Heart left ventricle (tissue), 16 donors: ENCODE results near the gene SAMD4B. TPM values are rescaled to one million over a fixed set of nuclear protein-coding genes. Genes with fewer than 3 reads are reported as not detected.

Experiments used
- ATAC-seq, 4 donors: fragments of 200-7000 bp; cut with Tn5 transposase; one replicate each; pipeline ENCODE4 v1.9.1; 2020 to 2022; ENCODE audit warnings: moderate library complexity in 4 of 4, mild to moderate bottlenecking in 3 of 4, moderate number of reproducible peaks in 1 of 4
- DNase-seq, 5 donors: peaks; one replicate each; pipeline ENCODE4 v3.0.0-alpha.2; 2020
- H3K27ac ChIP-seq, 12 donors: fragments of 200-600 bp; sonication (generic) in 4 of 12; one replicate each; pipeline versions ENCODE4 v1.5.0 to v1.8.0; 2016 to 2022; ENCODE audit warnings: mild to moderate bottlenecking in 2 of 12
- H3K27me3 ChIP-seq, 9 donors: fragments of 200-600 bp; sonication (generic) in 2 of 9; one replicate each; pipeline versions ENCODE4 v1.5.1 to v1.8.0; 2016 to 2022; ENCODE audit warnings: mild to moderate bottlenecking in 3 of 9
- H3K36me3 ChIP-seq, 9 donors: fragments of 200-600 bp; sonication (generic) in 2 of 9; one replicate each; pipeline versions ENCODE4 v1.5.0 to v1.8.0; 2018 to 2022; ENCODE audit warnings: mild to moderate bottlenecking in 2 of 9
- H3K4me1 ChIP-seq, 12 donors: fragments of 200-600 bp; sonication (generic) in 4 of 12; one replicate each; pipeline versions ENCODE4 v1.5.0 to v1.8.0; 2016 to 2022; ENCODE audit warnings: mild to moderate bottlenecking in 3 of 12
- H3K4me3 ChIP-seq, 12 donors: fragments of 200-600 bp; sonication (generic) in 4 of 12; one replicate each; pipeline versions ENCODE4 v1.5.0 to v1.8.0; 2017 to 2022; ENCODE audit warnings: mild to moderate bottlenecking in 9 of 12, moderate library complexity in 4 of 12
- H3K9me3 ChIP-seq, 12 donors: fragments of 200-600 bp; sonication (generic) in 4 of 12; one replicate each; pipeline versions ENCODE4 v1.5.0 to v1.8.0; 2016 to 2022; ENCODE audit warnings: mild to moderate bottlenecking in 1 of 12
- POLR2A ChIP-seq, 2 donors: fragments of 450-650 bp; IDR thresholded peaks; one replicate each; pipeline ENCODE4 v1.6.1; 2017; ENCODE audit warnings: antibody characterized with exemption in 2 of 2, mild to moderate bottlenecking in 2 of 2, moderate library complexity in 2 of 2
- WGBS, 4 donors: extraction: QIAGEN DNeasy Blood & Tissue Kit in 2 of 4; methylation state at CpG; one replicate each; pipeline versions ENCODE4 v1.1.5 to v1.1.7; 2013 to 2018; 5-methylcytosine and 5-hydroxymethylcytosine counted together
- intact Hi-C, 10 donors: fragments of 100-400 bp; cut with DNase I; formaldehyde crosslinking; loops; one replicate each; pipeline versions ENCODE4 v1.11.1 to v1.14.2; 2022
- polyA plus RNA-seq, 2 donors: library from polyadenylated mRNA; stranded (reverse); fragments of 200-250 nt; gene quantifications; one replicate each; pipeline ENCODE4 v1.2.3, GENCODE V29; 2013
- total RNA-seq, 9 donors: library from RNA; depleted of rRNA in 2 of 9; stranded (reverse); fragments of >200 nt in 2 of 9; fragmentation: NEBNext Ultra II Directional in 3 of 9; extraction: Animal tissue kit (Norgen Biotek cat#: 25700) in 3 of 9; gene quantifications; one replicate each; pipeline versions ENCODE4 v1.1.0 to v1.2.4, GENCODE V29; 2016 to 2023
- TF ChIP-seq, protein P1 (sequence below), 12 donors: fragments of 200-600 bp; sonication (generic) in 4 of 12; IDR thresholded peaks; one replicate each; pipeline versions ENCODE4 v1.5.0 to v1.8.0; 2018 to 2022; ENCODE audit warnings: antibody characterized with exemption in 12 of 12, mild to moderate bottlenecking in 5 of 12
- donor health status: ischemic (EF 13 %, LVEDD 7.1; RV severe dilation, severe dysfunction).
- donor health status: healthy with polysubstance abuse.
- donor health status: DM: no; HTN: yes; CAD: no.
- donor health status: DM: no; HTN: no; CAD: no.
- donor health status: ischemic (EF 25% LVEDD 6.9; RV normal size, moderate dysfunction).
- donor health status: ischemic (EF 25% LVEDD 5.7; RV mildly dilated, moderate dysfunction).
- donor health status: healthy.
- donor health status: DM: yes; HTN: yes; CAD: no.
- donor health status: ischemic (EF 35%, LVEDD 5.7; RV mildly dilated, moderate dysfunction).
- donor health status: nonischemic (EF 11% LVEDD 7.7; RV severe dilation, severe dysfunction).
- donor health status: DM: yes; HTN: yes; CAD: no.
- donor health status: PGD.
- donor health status: ischemic (EF 29% LVEDD 5.4; RV normal size, mild dysfunction).
- donor health status: nonischemic (EF 23%, LVEDD 6.1; RV moderate dilation, normal function).

Gene SAMD4B
- total and polyA plus RNA-seq, 11 donors: 34.9 to 101 (median 54.4) TPM

DNA sequence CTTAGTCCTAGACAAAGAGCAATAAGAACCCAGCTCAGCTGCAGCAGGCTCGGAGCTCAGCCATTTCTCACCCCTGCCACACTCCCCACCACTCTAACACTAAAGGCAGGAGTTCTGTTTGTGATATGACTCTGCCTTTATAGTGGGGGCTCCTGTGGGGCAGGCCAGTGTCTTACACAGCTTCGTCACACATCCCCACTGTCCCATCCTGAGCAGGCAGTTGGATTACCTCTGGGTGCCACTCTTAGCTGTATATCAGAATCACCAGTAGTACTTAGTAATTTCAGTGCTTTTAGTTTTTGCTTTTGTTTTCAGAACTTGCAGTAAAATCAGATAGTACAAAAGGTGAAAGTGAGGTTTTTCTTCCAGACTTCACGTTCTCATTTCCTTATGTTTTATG lies 16.8 kb downstream of the SAMD4B start:
- Histone ChIP-seq H3K27me3 (no peaks in the 10 kb centered on the region), H3K27ac (no peak overlapping the region), H3K9me3 (no peaks in the 10 kb centered on the region), H3K4me1 (peaks cover 0 to 19% (median 9%) of the 10 kb centered on the region in 12 donors), H3K36me3 (peaks cover 3 to 99% (median 92%) of the 10 kb centered on the region in 9 donors), H3K4me3 (no peak overlapping the region)
- intact Hi-C loops: no loop called here
- no peak for ATAC-seq
- no peak for DNase-seq
- no peak for TF ChIP-seq POLR2A (IDR thresholded peaks at IDR 0.05)
- TF ChIP-seq, protein P1, sequence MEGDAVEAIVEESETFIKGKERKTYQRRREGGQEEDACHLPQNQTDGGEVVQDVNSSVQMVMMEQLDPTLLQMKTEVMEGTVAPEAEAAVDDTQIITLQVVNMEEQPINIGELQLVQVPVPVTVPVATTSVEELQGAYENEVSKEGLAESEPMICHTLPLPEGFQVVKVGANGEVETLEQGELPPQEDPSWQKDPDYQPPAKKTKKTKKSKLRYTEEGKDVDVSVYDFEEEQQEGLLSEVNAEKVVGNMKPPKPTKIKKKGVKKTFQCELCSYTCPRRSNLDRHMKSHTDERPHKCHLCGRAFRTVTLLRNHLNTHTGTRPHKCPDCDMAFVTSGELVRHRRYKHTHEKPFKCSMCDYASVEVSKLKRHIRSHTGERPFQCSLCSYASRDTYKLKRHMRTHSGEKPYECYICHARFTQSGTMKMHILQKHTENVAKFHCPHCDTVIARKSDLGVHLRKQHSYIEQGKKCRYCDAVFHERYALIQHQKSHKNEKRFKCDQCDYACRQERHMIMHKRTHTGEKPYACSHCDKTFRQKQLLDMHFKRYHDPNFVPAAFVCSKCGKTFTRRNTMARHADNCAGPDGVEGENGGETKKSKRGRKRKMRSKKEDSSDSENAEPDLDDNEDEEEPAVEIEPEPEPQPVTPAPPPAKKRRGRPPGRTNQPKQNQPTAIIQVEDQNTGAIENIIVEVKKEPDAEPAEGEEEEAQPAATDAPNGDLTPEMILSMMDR (IDR thresholded peaks at IDR 0.05): no peak
- WGBS, 4 donors: 93 to 98% (median 94%) methylated on average over 3 of the region's 3 CpGs

DNA sequence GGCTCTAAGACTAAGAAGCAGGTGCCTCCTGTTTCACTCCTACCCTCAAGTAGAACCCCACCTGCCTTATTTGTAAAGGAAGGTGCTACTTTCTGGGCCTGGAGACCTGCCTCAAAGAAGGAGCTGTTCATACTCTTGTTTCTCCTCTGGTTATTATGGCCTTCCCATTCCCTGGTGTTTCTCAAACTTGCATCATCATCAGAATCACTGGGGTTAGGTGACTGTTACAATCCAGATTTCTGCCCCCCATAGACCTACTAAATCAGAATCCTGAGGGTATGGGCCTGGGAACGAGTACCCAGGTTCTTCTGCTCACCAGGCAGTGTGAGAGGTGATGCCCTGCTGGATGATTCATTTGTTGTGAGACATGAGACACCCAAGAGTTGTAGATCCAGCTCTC lies 18.4 kb downstream of the SAMD4B start:
- DNase-seq (no peak), ATAC-seq (no peak)
- 79 to 100% (median 97%) methylated on average over 1 of the region's 1 CpG for WGBS, 4 donors
- Histone ChIP-seq H3K4me1 (peaks cover 0 to 25% (median 9%) of the 10 kb centered on the region in 12 donors), H3K4me3 (no peak overlapping the region), H3K36me3 (peaks cover 3 to 96% (median 79%) of the 10 kb centered on the region in 9 donors), H3K27ac (no peak overlapping the region), H3K27me3 (no peaks in the 10 kb centered on the region), H3K9me3 (no peaks in the 10 kb centered on the region)
- intact Hi-C loops: no loop called here
- TF ChIP-seq, protein P1 (IDR thresholded peaks at IDR 0.05): no peak

DNA sequence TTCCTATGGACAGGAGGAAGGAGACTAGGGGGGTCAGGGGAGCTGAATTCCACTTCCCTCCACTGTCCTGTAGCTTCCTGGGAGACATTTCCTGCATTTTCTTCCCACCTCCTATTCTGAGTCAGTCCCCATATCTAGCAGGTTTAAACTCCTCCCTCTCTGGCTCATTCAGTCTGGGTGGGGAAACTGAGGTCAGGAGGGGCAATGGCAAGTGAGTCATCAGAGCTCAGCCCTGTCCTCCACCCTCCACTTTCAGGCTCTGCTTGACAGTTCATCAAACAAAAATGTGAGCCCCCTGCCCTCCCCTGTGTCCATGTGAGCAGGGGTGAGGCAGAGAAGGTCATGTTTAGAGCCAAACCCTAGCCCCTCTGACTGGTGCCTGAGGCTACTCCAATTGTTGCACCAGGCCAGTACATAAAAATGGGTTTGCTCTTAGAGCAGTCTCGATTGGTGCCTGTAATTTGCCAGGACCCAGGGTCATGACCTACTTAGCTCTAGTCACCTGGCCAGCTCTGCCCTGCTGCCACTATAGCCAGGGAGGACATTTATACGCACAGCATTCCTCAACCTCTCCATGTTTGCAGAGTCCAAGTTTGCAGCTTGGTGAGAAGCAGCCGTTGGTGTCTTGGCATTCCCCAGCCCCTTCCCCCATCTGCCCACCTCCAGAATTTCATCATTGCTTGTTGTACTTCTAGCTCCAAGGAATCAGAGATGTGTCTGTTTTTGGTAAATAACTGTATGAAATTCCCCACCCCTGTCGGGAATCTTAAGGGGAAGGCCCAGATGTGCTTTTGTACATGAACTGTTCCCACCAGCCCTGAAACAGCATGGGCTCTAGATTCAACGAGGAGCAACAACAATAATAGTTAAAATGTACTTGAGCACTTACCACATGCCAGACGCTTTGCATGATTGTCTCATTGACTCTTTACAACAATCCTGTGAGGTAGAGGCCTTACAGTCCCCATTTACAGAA lies 20.7 kb downstream of the SAMD4B start:
- Histone ChIP-seq H3K27me3 (no peaks in the 10 kb centered on the region), H3K9me3 (no peaks in the 10 kb centered on the region), H3K27ac (peak overlapping the region in 10 of 12 donors; percentile 17 to 63 (median 32)), H3K4me3 (no peak overlapping the region), H3K36me3 (peaks cover 0 to 91% (median 69%) of the 10 kb centered on the region in 9 donors), H3K4me1 (peaks cover 0 to 25% (median 9%) of the 10 kb centered on the region in 12 donors)
- no peak for DNase-seq
- TF ChIP-seq, protein P1 (IDR thresholded peaks at IDR 0.05): no peak
- TF ChIP-seq POLR2A (IDR thresholded peaks at IDR 0.05): no peak
- WGBS, 4 donors: 57 to 68% (median 61%) methylated on average over 6 of the region's 6 CpGs
- intact Hi-C loops: no loop called here
- peak in 3 of 4 donors; percentile 30 to 61 (median 59) for ATAC-seq

DNA sequence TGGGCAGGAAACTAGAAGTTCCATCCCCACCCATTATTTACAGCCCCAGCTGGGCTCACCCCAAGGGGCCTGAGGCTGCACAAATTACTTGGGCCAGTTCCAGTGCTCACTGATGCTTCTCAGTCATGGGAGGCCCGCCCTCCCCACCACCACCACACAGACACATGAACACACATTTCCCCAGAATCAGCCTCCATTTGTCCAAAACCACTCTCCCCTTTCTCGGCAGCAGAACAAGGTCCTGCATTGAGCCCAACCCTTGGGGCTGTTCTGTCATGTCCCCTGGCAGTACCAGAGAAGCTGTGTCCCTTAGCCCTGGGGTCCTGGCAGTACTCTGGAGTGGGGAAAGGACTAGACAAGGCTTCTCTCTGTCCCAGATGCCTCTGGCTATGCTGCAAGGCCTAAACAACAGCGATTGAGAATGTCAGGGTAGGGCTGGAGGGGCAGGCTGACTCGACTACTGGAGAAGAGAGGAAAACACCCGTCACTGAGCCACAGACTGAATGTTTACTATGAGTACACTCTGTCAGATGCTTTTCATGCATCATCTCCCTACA lies 21.8 kb downstream of the SAMD4B start:
- 67 to 81% (median 73%) methylated on average over 5 of the region's 5 CpGs for WGBS, 4 donors
- ATAC-seq: peak in 3 of 4 donors; percentile 65 to 67 (median 66)
- H3K9me3 ChIP-seq: no peaks in the 10 kb centered on the region
- no peak overlapping the region for H3K4me3 ChIP-seq
- intact Hi-C loops: no loop called here
- no peak for TF ChIP-seq POLR2A (IDR thresholded peaks at IDR 0.05)
- TF ChIP-seq, protein P1 (IDR thresholded peaks at IDR 0.05): no peak
- H3K27me3 ChIP-seq: no peaks in the 10 kb centered on the region
- H3K27ac ChIP-seq: peak overlapping the region in 11 of 12 donors; percentile 3 to 63 (median 34)
- DNase-seq: peak in 2 of 5 donors; percentile 35 to 65
- H3K4me1 ChIP-seq: peaks cover 0 to 25% (median 9%) of the 10 kb centered on the region in 12 donors
- H3K36me3 ChIP-seq: peaks cover 0 to 91% (median 69%) of the 10 kb centered on the region in 9 donors
